Measurements from ENCODE around the gene PHACTR1.

The PHACTR1 gene

DNA sequence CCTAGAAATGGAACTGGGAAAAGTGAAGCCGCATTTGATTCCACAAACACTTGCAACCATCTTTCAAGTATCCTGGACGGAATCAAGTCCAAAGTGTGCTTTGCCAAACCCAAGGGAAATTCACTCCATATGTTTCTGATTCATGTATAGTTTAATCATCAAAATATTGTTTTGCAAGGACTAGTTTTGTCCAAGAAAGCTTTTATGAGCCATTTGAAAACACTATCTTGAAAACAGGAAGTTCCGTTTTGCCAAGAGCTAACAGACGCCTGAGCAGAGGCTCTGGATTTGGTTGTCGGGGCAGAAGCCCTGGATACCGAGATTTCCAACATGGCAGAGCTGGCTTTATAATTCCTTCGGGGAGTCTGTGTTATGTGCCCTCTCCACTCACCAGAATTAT, 251.1 kb downstream of the PHACTR1 start:
- peak overlapping the region; percentile 2; the same call in 1 of the 2 replicates for H3K4me3 ChIP-seq (ENCODE audit: control insufficient read depth, low read depth, low read length)
- TF ChIP-seq CTCF (IDR thresholded peaks at IDR 0.05; ENCODE audit: control insufficient read depth, insufficient read depth, low read depth, low read length, missing control alignments): no peak
- DNase-seq (ENCODE audit: low read depth): peak; percentile 42

GRCh38 chr6:12968290-12968689, 251.7 kb downstream of the PHACTR1 start:
- no peak for TF ChIP-seq CTCF (IDR thresholded peaks at IDR 0.05; ENCODE audit: control insufficient read depth, insufficient read depth, low read depth, low read length, missing control alignments)
- no peak overlapping the region for H3K4me3 ChIP-seq (ENCODE audit: control insufficient read depth, low read depth, low read length)
- no peak for DNase-seq (ENCODE audit: low read depth)

GRCh38 chr6:12968839-12969558, 252.4 kb downstream of the PHACTR1 start:
- no peak for TF ChIP-seq CTCF (IDR thresholded peaks at IDR 0.05; ENCODE audit: control insufficient read depth, insufficient read depth, low read depth, low read length, missing control alignments)
- no peak overlapping the region for H3K4me3 ChIP-seq (ENCODE audit: control insufficient read depth, low read depth, low read length)
- no peak for DNase-seq (ENCODE audit: low read depth)

GRCh38 chr6:12969966-12970365, 253.4 kb downstream of the PHACTR1 start:
- no peak for DNase-seq (ENCODE audit: low read depth)
- H3K4me3 ChIP-seq (ENCODE audit: control insufficient read depth, low read depth, low read length): no peak overlapping the region
- TF ChIP-seq CTCF (IDR thresholded peaks at IDR 0.05; ENCODE audit: control insufficient read depth, insufficient read depth, low read depth, low read length, missing control alignments): no peak

- no peak for TF ChIP-seq CTCF (IDR thresholded peaks at IDR 0.05; ENCODE audit: control insufficient read depth, insufficient read depth, low read depth, low read length, missing control alignments)
- no peak for DNase-seq (ENCODE audit: low read depth)
- H3K4me3 ChIP-seq (ENCODE audit: control insufficient read depth, low read depth, low read length): no peak overlapping the region
Measured at GRCh38 chr6:12973386-12973785, 256.8 kb downstream of the PHACTR1 start.

DNA sequence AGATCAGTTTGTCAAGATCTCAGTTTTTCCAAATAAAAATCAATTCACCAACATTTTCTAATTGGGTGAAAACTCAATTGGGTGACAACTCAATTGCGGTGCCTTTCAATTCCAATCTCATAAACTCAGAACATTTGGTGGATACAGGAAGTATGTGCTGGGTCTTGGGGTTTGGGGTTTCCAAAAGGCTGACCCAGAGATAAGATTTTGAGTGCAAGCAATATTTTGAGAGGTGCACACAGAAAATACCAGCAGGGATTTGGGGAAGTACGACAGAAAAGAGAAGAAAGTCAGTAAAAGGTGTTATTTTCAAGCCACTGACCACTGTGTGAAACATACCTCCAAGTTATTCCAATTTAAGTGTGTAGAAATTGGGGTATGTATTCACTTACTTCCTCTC, 258.0 kb downstream of the PHACTR1 start:
- TF ChIP-seq CTCF (IDR thresholded peaks at IDR 0.05; ENCODE audit: control insufficient read depth, insufficient read depth, low read depth, low read length, missing control alignments): no peak
- no peak overlapping the region for H3K4me3 ChIP-seq (ENCODE audit: control insufficient read depth, low read depth, low read length)

More for the DNA sequence above, 258.0 kb downstream of the PHACTR1 start:
- DNase-seq (ENCODE audit: low read depth): no peak

Data from AG09309 (cell line).